HFF-Myc (cell line): ENCODE measurements around the gene RAP1GAP2.

Source experiments
- DNase-seq: peaks from one replicate; pipeline ENCODE4 v3.0.0-alpha.2; 2011; ENCODE audit warnings: low read depth; ENCODE audit errors: extremely low read depth
- H3K4me3 ChIP-seq: replicated peaks from 2 replicates; pipeline ENCODE4 v1.5.1; 2011; ENCODE audit warnings: low read depth, mild to moderate bottlenecking, control low read depth, low read length
- TF ChIP-seq, protein P1 (sequence below): IDR thresholded peaks from 2 replicates; pipeline ENCODE4 v1.5.1; 2012; ENCODE audit warnings: mild to moderate bottlenecking, low read depth, low read length, control low read depth; ENCODE audit errors: missing control alignments

The RAP1GAP2 gene

GRCh38 chr17:2860883-2861282, 64.6 kb downstream of the RAP1GAP2 start:
- H3K4me3 ChIP-seq = no peak overlapping the region
- TF ChIP-seq, protein P1, sequence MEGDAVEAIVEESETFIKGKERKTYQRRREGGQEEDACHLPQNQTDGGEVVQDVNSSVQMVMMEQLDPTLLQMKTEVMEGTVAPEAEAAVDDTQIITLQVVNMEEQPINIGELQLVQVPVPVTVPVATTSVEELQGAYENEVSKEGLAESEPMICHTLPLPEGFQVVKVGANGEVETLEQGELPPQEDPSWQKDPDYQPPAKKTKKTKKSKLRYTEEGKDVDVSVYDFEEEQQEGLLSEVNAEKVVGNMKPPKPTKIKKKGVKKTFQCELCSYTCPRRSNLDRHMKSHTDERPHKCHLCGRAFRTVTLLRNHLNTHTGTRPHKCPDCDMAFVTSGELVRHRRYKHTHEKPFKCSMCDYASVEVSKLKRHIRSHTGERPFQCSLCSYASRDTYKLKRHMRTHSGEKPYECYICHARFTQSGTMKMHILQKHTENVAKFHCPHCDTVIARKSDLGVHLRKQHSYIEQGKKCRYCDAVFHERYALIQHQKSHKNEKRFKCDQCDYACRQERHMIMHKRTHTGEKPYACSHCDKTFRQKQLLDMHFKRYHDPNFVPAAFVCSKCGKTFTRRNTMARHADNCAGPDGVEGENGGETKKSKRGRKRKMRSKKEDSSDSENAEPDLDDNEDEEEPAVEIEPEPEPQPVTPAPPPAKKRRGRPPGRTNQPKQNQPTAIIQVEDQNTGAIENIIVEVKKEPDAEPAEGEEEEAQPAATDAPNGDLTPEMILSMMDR = no peak
- no peak for DNase-seq

GRCh38 chr17:2862197-2862596, 66.0 kb downstream of the RAP1GAP2 start:
- H3K4me3 ChIP-seq = no peak overlapping the region
- TF ChIP-seq, protein P1 = no peak
- no peak for DNase-seq

DNA sequence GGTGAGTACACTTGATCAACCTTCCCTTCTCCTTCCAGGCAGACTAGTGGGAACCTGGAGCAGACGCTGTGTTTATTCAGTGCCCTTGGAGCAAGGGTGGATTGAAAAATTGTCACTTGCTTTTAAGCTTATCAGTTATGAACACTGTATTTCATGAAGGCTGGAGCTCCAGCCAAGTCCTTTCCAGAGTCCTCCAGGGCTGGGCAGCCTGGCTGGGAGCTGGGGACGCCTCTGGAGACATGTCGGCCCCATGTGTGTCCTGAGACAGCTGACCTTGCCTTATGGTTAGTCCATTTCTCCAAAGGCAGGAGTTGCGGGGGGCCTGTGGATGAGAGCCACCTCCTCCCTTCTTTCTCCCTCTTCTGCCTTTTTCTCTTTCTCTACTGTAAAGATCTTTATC, 67.0 kb downstream of the RAP1GAP2 start:
- H3K4me3 ChIP-seq = no peak overlapping the region
- no peak for DNase-seq
- TF ChIP-seq, protein P1 = no peak

DNA sequence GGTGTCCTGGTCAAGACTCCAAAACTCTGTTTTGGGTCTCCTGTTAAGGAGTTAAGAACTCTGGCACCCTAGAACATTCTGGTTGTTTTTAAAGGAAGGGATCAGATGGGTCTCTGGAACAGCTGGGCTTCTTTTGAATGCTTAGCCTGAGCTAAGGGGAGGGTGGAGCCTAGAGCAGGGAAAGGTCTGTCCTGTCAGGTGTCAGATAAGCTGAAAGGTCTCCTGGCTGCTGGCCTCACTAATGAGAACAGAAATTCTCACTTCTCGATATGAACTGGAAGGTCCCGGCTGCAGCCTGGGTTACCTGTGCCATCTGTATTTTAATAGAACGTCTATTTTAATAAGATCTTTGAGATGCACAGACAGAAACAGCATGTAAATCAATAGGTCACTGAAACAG, 69.0 kb downstream of the RAP1GAP2 start:
- TF ChIP-seq, protein P1 = no peak
- no peak overlapping the region for H3K4me3 ChIP-seq
- no peak for DNase-seq

DNA sequence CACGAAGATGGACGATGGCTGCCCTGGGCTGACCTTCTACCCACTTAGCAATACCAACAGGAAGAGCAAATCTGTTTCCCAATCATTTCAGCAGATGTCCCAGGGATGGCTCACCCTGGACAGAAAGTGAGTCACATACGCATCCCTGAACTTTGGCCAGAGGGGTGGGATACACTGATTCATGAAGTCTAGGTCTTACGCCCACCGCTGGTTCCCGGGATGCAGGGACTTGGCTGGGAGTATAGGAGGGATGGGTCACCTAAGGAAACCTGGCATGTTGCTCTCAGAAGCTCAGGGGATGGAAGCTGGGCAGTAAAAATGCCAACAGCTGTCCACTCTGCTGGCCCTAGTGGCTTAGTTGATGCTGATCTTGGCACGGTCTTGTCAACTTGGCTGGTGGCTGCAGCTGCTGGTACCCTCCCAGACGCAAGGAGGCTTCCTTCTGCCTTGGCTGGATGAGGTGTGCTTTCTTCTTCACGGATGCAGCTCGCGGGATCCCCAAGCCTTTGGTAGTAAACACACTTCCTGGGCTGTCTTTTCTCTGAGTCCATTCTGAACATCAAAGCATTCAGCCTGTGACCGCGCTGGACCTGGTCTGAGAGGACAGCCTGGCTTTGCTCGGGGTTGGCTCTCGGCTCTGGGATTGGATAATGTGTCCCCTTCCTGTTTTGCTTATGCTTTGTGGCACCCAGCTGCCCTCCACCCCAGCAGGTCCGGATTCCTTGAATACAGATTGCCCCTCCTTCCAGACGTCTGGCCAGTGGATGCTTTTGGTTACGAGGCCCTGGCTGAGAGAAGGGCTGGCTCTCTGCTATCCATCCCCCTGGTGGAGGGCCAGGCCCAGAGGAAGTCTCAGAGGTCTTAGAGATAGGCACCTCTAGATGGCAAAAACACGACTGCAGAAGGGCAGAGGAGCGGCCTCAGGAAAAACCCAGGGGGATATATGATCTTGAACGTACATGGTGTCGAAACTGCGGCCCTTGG, 71.5 kb downstream of the RAP1GAP2 start:
- TF ChIP-seq, protein P1 = peak; percentile 3
- DNase-seq = no peak
- no peak overlapping the region for H3K4me3 ChIP-seq

GRCh38 chr17:2869604-2870003, 73.4 kb downstream of the RAP1GAP2 start:
- TF ChIP-seq, protein P1 = no peak
- DNase-seq = no peak
- no peak overlapping the region for H3K4me3 ChIP-seq
